KG1 (cell line): Measurements from ENCODE around the gene UST.
"Not testable (repeated sequence)": the region's sequence is repeated elsewhere in the genome, so short reads cannot be mapped to it uniquely, and the experiment has no call there.

ENCODE experiments used
- DNase-seq: peaks from one replicate; lab custom pipeline; 2025; lab: John Stamatoyannopoulos, UW

UST gene

GRCh38 chr6:148951662-148952061, 204.8 kb downstream of the UST start:
- DNase-seq: no peak

GRCh38 chr6:148952147-148953035, 205.6 kb downstream of the UST start:
- no peak for DNase-seq

- no peak for DNase-seq
Measured at GRCh38 chr6:148954461-148954860, 207.6 kb downstream of the UST start.

- no peak for DNase-seq
Measured at GRCh38 chr6:148954934-148955333, 208.1 kb downstream of the UST start.

- DNase-seq: no peak
Measured at GRCh38 chr6:148955441-148955840, 208.6 kb downstream of the UST start.

- not testable (repeated sequence) for DNase-seq
Measured at GRCh38 chr6:148956163-148956562, 209.3 kb downstream of the UST start.

- DNase-seq: no peak
Measured at GRCh38 chr6:148957752-148958151, 210.9 kb downstream of the UST start.

- DNase-seq: no peak
Measured at GRCh38 chr6:148959008-148959407, 212.2 kb downstream of the UST start.

- DNase-seq: no peak
Measured at GRCh38 chr6:148959501-148959900, 212.7 kb downstream of the UST start.

- DNase-seq: no peak
Measured at GRCh38 chr6:148962854-148963515, 216.2 kb downstream of the UST start.

GRCh38 chr6:148963738-148964137, 216.9 kb downstream of the UST start:
- DNase-seq: no peak

- DNase-seq: no peak
Measured at GRCh38 chr6:148964467-148964866, 217.6 kb downstream of the UST start.

- no peak for DNase-seq
Measured at GRCh38 chr6:148965287-148965686, 218.5 kb downstream of the UST start.

- no peak for DNase-seq
Measured at GRCh38 chr6:148967011-148967520, 220.2 kb downstream of the UST start.

GRCh38 chr6:148967541-148967956, 220.7 kb downstream of the UST start:
- DNase-seq: no peak

GRCh38 chr6:148968771-148969602, 222.2 kb downstream of the UST start:
- DNase-seq: no peak

- no peak for DNase-seq
Measured at GRCh38 chr6:148969603-148970061, 222.8 kb downstream of the UST start.

GRCh38 chr6:148971031-148971927, 224.4 kb downstream of the UST start:
- no peak for DNase-seq

GRCh38 chr6:148972481-148972880, 225.7 kb downstream of the UST start:
- DNase-seq: no peak

GRCh38 chr6:148973538-148974208, 226.8 kb downstream of the UST start:
- no peak for DNase-seq
